HepG2 (cell line): Measurements from ENCODE around the gene TPR. TPM values are rescaled to one million over a fixed set of nuclear protein-coding genes. Genes with fewer than 3 reads are reported as not detected.

ENCODE experiments used
- ATAC-seq: fragments of 200-7000 bp; cut with Tn5 transposase; 3 replicates; pipeline ENCODE4 v1.9.1; 2020; ENCODE audit warnings: mild to moderate bottlenecking, moderate library complexity
- BruUV-seq: library from RNA; stranded (reverse); fragments of 400-500 nt; replicated peaks from 2 replicates; lab custom pipeline; 2021; lab: Mats Ljungman, UMichigan
- CTCF ChIA-PET: fragments of 300-600 bp; formaldehyde crosslinking; extraction: SDS; loops from one replicate; lab custom pipeline; 2021; ENCODE audit warnings: low total read pairs, inconsistent platforms, low intra/inter-chr PET ratio; lab: Yijun Ruan, JAX
- POLR2A ChIA-PET: fragments of 350-600 bp; sonication (Branson Sonifier 250); formaldehyde crosslinking; loops from one replicate; lab custom pipeline; 2020; ENCODE audit warnings: antibody characterized with exemption, inconsistent platforms; lab: Yijun Ruan, JAX
- DNase-seq: peaks from one replicate; pipeline ENCODE4 v3.0.0-alpha.2; 2015; ENCODE audit warnings: low spot score
- FAIRE-seq: peaks from 3 replicates; lab custom pipeline; 2011; peaks lifted over from hg19 to GRCh38; lab: Jason Lieb, UNC
- H2AFZ ChIP-seq: one replicate; pipeline ENCODE4 v1.6.1; 2011; ENCODE audit warnings: low read length, inconsistent platforms
- H3K27ac ChIP-seq: fragments of 300-600 bp; 3 replicates; pipeline ENCODE4 v1.8.0; 2011; ENCODE audit warnings: mixed run types, mild to moderate bottlenecking, mixed read lengths, low read length, inconsistent platforms; ENCODE audit not compliant: insufficient read depth; ENCODE audit errors: extremely low read length
- H3K27me3 ChIP-seq, 2 experiments: fragments of 200-600 bp in 1 of 2; 2 replicates in 1 of 2; 3 replicates in 1 of 2; pipeline versions ENCODE4 v1.6.0 to v1.8.0; 2011; ENCODE audit warnings: low read length in 2 of 2, mild to moderate bottlenecking in 2 of 2, moderate library complexity in 2 of 2, inconsistent platforms in 1 of 2; ENCODE audit not compliant: insufficient read depth in 2 of 2, control insufficient read depth in 1 of 2
- H3K36me3 ChIP-seq, 2 experiments: fragments of 200-600 bp in 1 of 2; replicated peaks in 1 of 2; 2 replicates in 1 of 2; 3 replicates in 1 of 2; pipeline versions ENCODE4 v1.5.1 to v1.8.0; 2011; ENCODE audit warnings: low read length in 2 of 2, inconsistent platforms in 1 of 2; ENCODE audit not compliant: insufficient read depth in 2 of 2, control insufficient read depth in 1 of 2
- H3K4me1 ChIP-seq: 2 replicates; pipeline ENCODE4 v1.5.1; 2012; ENCODE audit warnings: low read length, inconsistent platforms; ENCODE audit not compliant: insufficient read depth
- H3K4me2 ChIP-seq: 2 replicates; pipeline ENCODE4 v1.6.0; 2011; ENCODE audit warnings: low read depth, low read length, inconsistent platforms
- H3K4me3 ChIP-seq, 3 experiments: fragments of 200-600 bp in 1 of 3; sonication (generic), shearing (Covaris generic) in 1 of 3; replicated peaks in 1 of 3; 2 replicates each; pipeline ENCODE4 v1.5.1; 2011 to 2016; ENCODE audit warnings: low read length in 3 of 3, inconsistent platforms in 2 of 3, low read depth in 2 of 3, mild to moderate bottlenecking in 2 of 3, control low read depth in 1 of 3, mixed read lengths in 1 of 3; ENCODE audit not compliant: insufficient read depth in 1 of 3
- H3K79me2 ChIP-seq: one replicate; pipeline ENCODE4 v1.6.1; 2011; ENCODE audit warnings: low read length, inconsistent platforms; ENCODE audit not compliant: insufficient read depth
- H3K9ac ChIP-seq: 2 replicates; pipeline ENCODE4 v1.6.0; 2011; ENCODE audit warnings: mild to moderate bottlenecking, low read depth, low read length, inconsistent platforms; ENCODE audit not compliant: insufficient read depth
- H3K9me3 ChIP-seq: 2 replicates; pipeline ENCODE4 v1.5.1; 2012; ENCODE audit warnings: mild to moderate bottlenecking, low read length
- H4K20me1 ChIP-seq: 2 replicates; pipeline ENCODE4 v1.6.0; 2011; ENCODE audit warnings: inconsistent platforms, mild to moderate bottlenecking, low read length, moderate library complexity; ENCODE audit not compliant: insufficient read depth
- U2AF2 ChIP-seq: fragments of 200-400 bp; formaldehyde crosslinking; IDR thresholded peaks from 2 replicates; pipeline ENCODE4 v1.6.1; 2017; ENCODE audit warnings: low read depth, mild to moderate bottlenecking, low read length
- ZBTB34 ChIP-seq: sonication (generic); formaldehyde crosslinking; IDR thresholded peaks from 2 replicates; pipeline ENCODE4 v1.8.0; 2022; ENCODE audit warnings: mild to moderate bottlenecking, missing genetic modification reagents
- ZNF589 ChIP-seq: sonication (generic); formaldehyde crosslinking; conservative IDR thresholded peaks from 2 replicates; pipeline ENCODE4 v1.8.0; 2022; ENCODE audit warnings: mild to moderate bottlenecking, moderate library complexity, missing genetic modification reagents
- ZNF784 ChIP-seq: sonication (generic); formaldehyde crosslinking; IDR thresholded peaks from 2 replicates; pipeline ENCODE4 v1.5.1; 2020; ENCODE audit warnings: missing genetic modification reagents, mild to moderate bottlenecking, borderline replicate concordance
- WGBS: methylation state at CpG from one replicate; pipeline ENCODE4 v1.1.6; 2017; ENCODE audit warnings: low lambda C conversion rate; 5-methylcytosine and 5-hydroxymethylcytosine counted together
- in situ Hi-C: cut with HindIII; loops from 2 replicates; pipeline ENCODE4 v1.10.0; 2017; ENCODE audit warnings: low pct_unique_long_range_greater_than_20kb; ENCODE audit not compliant: extremely low pct_ligation_motif_present
- intact Hi-C: fragments of 100-400 bp; cut with micrococcal nuclease; formaldehyde crosslinking; loops from one replicate; pipeline ENCODE4 v1.10.0; 2022; ENCODE audit not compliant: unreplicated experiment
- polyA plus RNA-seq, 8 experiments: library from polyadenylated mRNA; depleted of rRNA in 3 of 8; stranded (reverse) in 7 of 8; unstranded in 1 of 8; fragments of >200 nt; fragmentation: Illumina TruSeq in 4 of 8; extraction: Trizol in 4 of 8; gene quantifications; 2 replicates each; pipeline versions ENCODE4 v1.2.1 to v1.2.3, GENCODE V29; 2011 to 2016; ENCODE audit warnings: low read depth in 4 of 8, missing spikeins in 1 of 8, mixed read lengths in 1 of 8; ENCODE audit not compliant: insufficient read depth in 1 of 8
- total RNA-seq, 5 experiments: library from RNA; depleted of rRNA; stranded (reverse); fragments of >200 nt; fragmentation: Illumina TruSeq; extraction: Trizol; gene quantifications; 2 replicates each; pipeline ENCODE4 v1.2.3, GENCODE V29; 2016; ENCODE audit warnings: low read depth in 1 of 5
- TF ChIP-seq, protein P1 (sequence below): sonication (generic); formaldehyde crosslinking; IDR thresholded peaks from 2 replicates; pipeline ENCODE4 v1.4.0; 2020; ENCODE audit warnings: mild to moderate bottlenecking, missing genetic modification reagents, borderline replicate concordance
- TF ChIP-seq, protein P2 (sequence below): sonication (generic); formaldehyde crosslinking; IDR thresholded peaks from 2 replicates; pipeline ENCODE4 v1.4.0; 2020; ENCODE audit warnings: missing genetic modification reagents

Gene TPR
- total and polyA plus RNA-seq, 2 of the 13 experiments (the other 11 are each of a cell fraction or from before 2014, with no cell fraction given), result 78.9 to 81.7 TPM

DNA sequence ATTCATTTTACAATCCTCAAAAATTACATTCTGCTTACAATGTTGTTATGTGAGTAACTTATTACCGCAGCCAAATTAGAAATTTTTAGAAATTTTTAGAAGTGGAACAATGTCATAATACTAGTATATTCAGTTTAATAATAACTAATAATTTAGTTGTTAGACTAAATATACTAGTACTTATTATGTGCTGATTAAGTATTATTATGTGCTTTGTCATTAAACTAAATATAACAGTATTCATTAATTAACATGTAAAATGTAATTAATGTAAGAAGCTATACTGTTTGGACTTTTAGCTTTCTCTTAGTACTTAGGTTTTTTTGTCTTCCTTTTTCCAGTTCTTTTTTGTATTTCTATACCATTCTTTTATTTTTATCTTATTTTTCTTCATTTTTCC lies 15.9 kb upstream of the TPR start (continued):
- TF ChIP-seq, protein P1, sequence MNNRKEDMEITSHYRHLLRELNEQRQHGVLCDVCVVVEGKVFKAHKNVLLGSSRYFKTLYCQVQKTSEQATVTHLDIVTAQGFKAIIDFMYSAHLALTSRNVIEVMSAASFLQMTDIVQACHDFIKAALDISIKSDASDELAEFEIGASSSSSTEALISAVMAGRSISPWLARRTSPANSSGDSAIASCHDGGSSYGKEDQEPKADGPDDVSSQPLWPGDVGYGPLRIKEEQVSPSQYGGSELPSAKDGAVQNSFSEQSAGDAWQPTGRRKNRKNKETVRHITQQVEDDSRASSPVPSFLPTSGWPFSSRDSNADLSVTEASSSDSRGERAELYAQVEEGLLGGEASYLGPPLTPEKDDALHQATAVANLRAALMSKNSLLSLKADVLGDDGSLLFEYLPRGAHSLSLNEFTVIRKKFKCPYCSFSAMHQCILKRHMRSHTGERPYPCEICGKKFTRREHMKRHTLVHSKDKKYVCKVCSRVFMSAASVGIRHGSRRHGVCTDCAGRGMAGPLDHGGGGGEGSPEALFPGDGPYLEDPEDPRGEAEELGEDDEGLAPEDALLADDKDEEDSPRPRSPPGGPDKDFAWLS, result no peak
- no peak for TF ChIP-seq ZBTB34 (CRISPR knock-in tag)

DNA sequence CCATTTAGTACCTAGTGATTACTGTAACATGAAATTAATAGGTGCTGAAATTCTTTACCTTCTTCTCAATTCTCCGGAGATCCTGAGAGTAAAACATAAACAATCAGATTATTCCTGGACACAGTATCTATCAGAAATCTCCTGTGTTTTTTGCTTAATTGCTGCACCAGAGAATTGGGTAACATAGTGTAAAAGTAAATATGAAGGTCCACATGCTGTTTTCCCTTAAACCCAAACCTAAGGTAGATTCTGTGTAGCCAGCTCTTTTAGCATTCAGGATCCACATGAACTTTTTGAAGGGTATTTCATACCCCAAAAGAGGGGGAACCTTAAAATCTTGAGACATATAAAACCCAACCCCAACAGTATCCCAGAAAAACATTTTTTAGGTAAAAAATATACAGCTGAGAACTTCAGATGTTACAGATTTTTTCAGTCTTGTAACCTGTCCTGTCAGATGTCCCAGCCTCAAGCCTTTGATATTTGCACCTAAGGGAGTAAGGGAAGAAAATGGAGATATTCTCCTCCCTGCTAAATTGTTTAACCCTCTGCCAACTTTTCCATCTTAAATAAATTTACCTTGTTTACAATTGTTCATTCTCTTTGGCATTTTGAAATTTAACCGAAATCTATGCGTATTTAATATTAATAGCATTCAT lies 11.8 kb upstream of the TPR start:
- no peak overlapping the region for H2AFZ ChIP-seq
- ChIA-PET CTCF (no interaction called here), POLR2A (no interaction called here)
- H3K27me3 ChIP-seq, result no peaks in the 10 kb centered on the region
- intact Hi-C loops (no loop called here), in situ Hi-C loops (no loop called here)
- BruUV-seq, result no TSS peak
- H3K9me3 ChIP-seq, result no peaks in the 10 kb centered on the region
- 98% methylated on average over 3 of the region's 3 CpGs for WGBS
- no peak overlapping the region for H3K4me3 ChIP-seq
- DNase-seq, result no peak
- no peak overlapping the region for H3K9ac ChIP-seq
- H3K79me2 ChIP-seq, result no peaks in the 10 kb centered on the region
- no peaks in the 10 kb centered on the region for H4K20me1 ChIP-seq
- no peak overlapping the region for H3K4me2 ChIP-seq
- TF ChIP-seq, protein P2, sequence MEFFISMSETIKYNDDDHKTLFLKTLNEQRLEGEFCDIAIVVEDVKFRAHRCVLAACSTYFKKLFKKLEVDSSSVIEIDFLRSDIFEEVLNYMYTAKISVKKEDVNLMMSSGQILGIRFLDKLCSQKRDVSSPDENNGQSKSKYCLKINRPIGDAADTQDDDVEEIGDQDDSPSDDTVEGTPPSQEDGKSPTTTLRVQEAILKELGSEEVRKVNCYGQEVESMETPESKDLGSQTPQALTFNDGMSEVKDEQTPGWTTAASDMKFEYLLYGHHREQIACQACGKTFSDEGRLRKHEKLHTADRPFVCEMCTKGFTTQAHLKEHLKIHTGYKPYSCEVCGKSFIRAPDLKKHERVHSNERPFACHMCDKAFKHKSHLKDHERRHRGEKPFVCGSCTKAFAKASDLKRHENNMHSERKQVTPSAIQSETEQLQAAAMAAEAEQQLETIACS (CRISPR knock-in tag), result no peak
- TF ChIP-seq ZNF589 (CRISPR knock-in tag) (no peak), ZNF784 (no peak), U2AF2 (no peak)
- H3K36me3 ChIP-seq, result peaks cover 9 to 67% of the 10 kb centered on the region in 2 experiments
- H3K4me1 ChIP-seq, result no peaks in the 10 kb centered on the region
- ATAC-seq, result no peak
- H3K27ac ChIP-seq, result no peak overlapping the region
- no peak for FAIRE-seq
